Brain microvascular endothelial cell (primary cell): Measurements from ENCODE around the gene ALPI.
"Not testable (repeated sequence)": the region's sequence is repeated elsewhere in the genome, so short reads cannot be mapped to it uniquely, and the experiment has no call there.

Source experiments
- DNase-seq: peaks from one replicate; pipeline ENCODE4 v3.0.0-alpha.2; 2020
- H3K27ac ChIP-seq: fragments of 250-450 bp; sonication (Bioruptor Pico); 2 replicates; pipeline ENCODE4 v1.5.1; 2020; ENCODE audit warnings: mild to moderate bottlenecking, moderate library complexity
- H3K27me3 ChIP-seq: fragments of 250-450 bp; sonication (Bioruptor Pico); replicated peaks from 2 replicates; pipeline ENCODE4 v1.5.1; 2020; ENCODE audit warnings: mild to moderate bottlenecking
- H3K36me3 ChIP-seq: fragments of 250-450 bp; sonication (Bioruptor Pico); replicated peaks from 2 replicates; pipeline ENCODE4 v1.5.1; 2020; ENCODE audit warnings: mild to moderate bottlenecking
- H3K4me3 ChIP-seq: 2 replicates; pipeline ENCODE4 v1.5.1; 2011; ENCODE audit warnings: low read depth, mild to moderate bottlenecking, control low read depth, low read length, moderate library complexity
- CTCF ChIP-seq: IDR thresholded peaks from 2 replicates; pipeline ENCODE4 v1.5.1; 2011; ENCODE audit warnings: low read depth, mild to moderate bottlenecking, moderate library complexity, low read length, control low read depth, inconsistent platforms; ENCODE audit errors: missing control alignments
- in situ Hi-C: cut with HindIII; loops from 2 replicates; pipeline ENCODE4 v1.10.0; 2017; ENCODE audit warnings: low sequenced_read_pairs, low pct_ligation_motif_present

ALPI gene

GRCh38 chr2:232432598-232433184, 23.3 kb upstream of the ALPI start:
- peak; percentile 37 for TF ChIP-seq CTCF
- H3K27ac ChIP-seq: no peak overlapping the region
- in situ Hi-C loops: no loop called here
- no peak for DNase-seq
- no peaks in the 10 kb centered on the region for H3K36me3 ChIP-seq
- no peak overlapping the region for H3K4me3 ChIP-seq
- H3K27me3 ChIP-seq: no peaks in the 10 kb centered on the region

- DNase-seq, H3K27ac ChIP-seq, H3K36me3 ChIP-seq, H3K4me3 ChIP-seq, in situ Hi-C loops, H3K27me3 ChIP-seq: not testable (repeated sequence)
Observed at GRCh38 chr2:232433622-232434021, 22.3 kb upstream of the ALPI start.

DNA sequence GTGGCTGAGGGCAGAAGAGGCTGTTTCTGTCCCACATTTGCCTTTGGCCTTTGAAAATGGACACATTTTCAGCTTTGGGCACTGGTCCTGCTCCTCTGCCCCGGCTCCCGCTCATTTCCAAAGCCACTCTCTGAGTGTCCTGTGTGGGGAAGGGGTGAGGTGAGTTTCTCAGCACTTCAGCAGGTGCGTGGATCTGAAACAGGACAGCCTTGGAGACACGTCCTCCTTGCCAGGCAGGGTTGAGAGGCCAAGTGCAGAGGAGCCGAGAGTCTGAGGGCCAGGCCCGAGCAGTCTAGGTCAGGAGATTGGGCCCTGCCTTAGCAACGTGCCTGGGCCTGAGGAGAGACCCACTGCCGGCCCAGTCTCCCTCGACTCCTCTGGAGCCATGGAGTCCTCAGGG, 21.9 kb upstream of the ALPI start:
- in situ Hi-C loops: no loop called here
- no peaks in the 10 kb centered on the region for H3K27me3 ChIP-seq
- no peaks in the 10 kb centered on the region for H3K36me3 ChIP-seq
- H3K27ac ChIP-seq: no peak overlapping the region
- TF ChIP-seq CTCF: no peak
- no peak for DNase-seq
- no peak overlapping the region for H3K4me3 ChIP-seq

- Histone ChIP-seq H3K4me3 (no peak overlapping the region), H3K36me3 (no peaks in the 10 kb centered on the region), H3K27ac (no peak overlapping the region), H3K27me3 (no peaks in the 10 kb centered on the region)
- DNase-seq: no peak
- TF ChIP-seq CTCF: no peak
- in situ Hi-C loops: no loop called here
Observed at GRCh38 chr2:232434563-232435374, 21.2 kb upstream of the ALPI start.

DNA sequence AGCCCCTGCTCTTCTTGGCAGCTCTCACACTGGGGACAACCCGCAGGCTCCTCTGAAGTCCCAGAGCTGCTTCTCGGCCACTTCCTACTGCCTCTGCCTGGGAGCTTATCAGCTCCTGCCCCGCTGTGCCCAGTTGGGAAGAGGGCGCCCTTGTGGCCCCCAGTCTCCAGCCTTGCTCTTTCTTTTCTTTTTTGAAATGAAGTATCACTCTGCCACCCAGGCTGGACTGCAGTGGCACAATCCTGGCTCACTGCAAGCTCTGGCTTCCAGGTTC, 20.6 kb upstream of the ALPI start:
- H3K27ac ChIP-seq: no peak overlapping the region
- no peak for DNase-seq
- H3K27me3 ChIP-seq: no peaks in the 10 kb centered on the region
- H3K36me3 ChIP-seq: no peaks in the 10 kb centered on the region
- no peak for TF ChIP-seq CTCF
- in situ Hi-C loops: no loop called here
- no peak overlapping the region for H3K4me3 ChIP-seq

- Histone ChIP-seq H3K27me3 (no peaks in the 10 kb centered on the region), H3K4me3 (no peak overlapping the region), H3K27ac (no peak overlapping the region), H3K36me3 (no peaks in the 10 kb centered on the region)
- in situ Hi-C loops: no loop called here
- no peak for TF ChIP-seq CTCF
- DNase-seq: no peak
Observed at GRCh38 chr2:232435805-232436204, 20.1 kb upstream of the ALPI start.
